Activated T-cell treated with anti-CD3 and anti-CD28 coated beads, Interleukin-2, amount 50 U/mL, for 24 hours (primary cell): ENCODE results near the gene SMARCD1.

Experiments used
- DNase-seq: peaks from one replicate; pipeline ENCODE4 v3.0.0-alpha.2; 2020
- H3K27ac Mint-ChIP-seq: 2 replicates; pipeline ENCODE4 v1.8.0; 2020; ENCODE audit warnings: mild to moderate bottlenecking, mixed read lengths
- H3K27me3 Mint-ChIP-seq: 2 replicates; pipeline ENCODE4 v1.8.0; 2020; ENCODE audit warnings: mixed read lengths
- H3K36me3 Mint-ChIP-seq: 2 replicates; pipeline ENCODE4 v1.8.0; 2020; ENCODE audit warnings: low read depth, mixed read lengths
- H3K4me1 Mint-ChIP-seq: 2 replicates; pipeline ENCODE4 v1.8.0; 2020; ENCODE audit warnings: low read depth, mixed read lengths
- H3K4me3 Mint-ChIP-seq: 2 replicates; pipeline ENCODE4 v1.8.0; 2020; ENCODE audit warnings: mild to moderate bottlenecking, moderate library complexity, mixed read lengths
- H3K9me3 Mint-ChIP-seq: 2 replicates; pipeline ENCODE4 v1.8.0; 2020; ENCODE audit warnings: mixed read lengths

Gene SMARCD1

DNA sequence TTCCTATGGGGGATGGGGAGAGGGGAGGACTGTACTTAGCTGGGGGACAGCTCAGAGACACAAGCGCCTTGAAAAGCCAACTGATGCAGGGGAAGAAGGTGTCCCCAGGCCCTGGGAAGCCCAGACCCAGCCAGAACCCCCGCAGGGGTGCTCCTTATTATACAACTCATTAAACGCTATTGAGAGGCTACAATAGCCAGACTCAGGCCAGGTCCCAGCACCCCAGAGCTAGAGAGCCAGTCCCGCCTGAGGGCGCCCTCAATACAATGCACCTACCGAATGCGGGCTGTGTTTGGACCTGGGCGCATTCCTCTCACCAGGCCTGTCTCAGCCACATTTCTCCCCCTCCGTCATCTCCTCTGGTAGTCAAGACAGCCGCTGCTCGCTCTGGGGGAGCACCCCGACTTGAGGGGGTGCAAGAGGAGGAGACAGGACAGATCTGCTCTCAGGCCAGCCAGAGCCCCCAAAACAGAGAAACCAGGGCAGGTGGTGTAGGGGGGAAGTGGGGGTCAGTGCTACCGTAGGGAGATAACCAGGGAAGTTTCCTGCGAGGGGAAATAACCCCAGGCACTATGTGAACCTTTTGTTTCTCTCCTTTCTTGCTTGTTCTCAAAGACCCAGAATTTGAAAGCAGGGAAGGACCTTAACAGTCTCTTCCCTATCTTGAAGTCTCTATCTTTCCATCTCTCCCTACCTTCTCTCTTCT lies 33.9 kb upstream of the SMARCD1 start:
- H3K27me3 Mint-ChIP-seq = peaks cover 55% of the 10 kb centered on the region
- H3K36me3 Mint-ChIP-seq = no peaks in the 10 kb centered on the region
- no peak for DNase-seq
- H3K27ac Mint-ChIP-seq = no peak overlapping the region
- H3K4me1 Mint-ChIP-seq = peaks cover 10% of the 10 kb centered on the region
- H3K9me3 Mint-ChIP-seq = no peaks in the 10 kb centered on the region
- H3K4me3 Mint-ChIP-seq = no peak overlapping the region

DNA sequence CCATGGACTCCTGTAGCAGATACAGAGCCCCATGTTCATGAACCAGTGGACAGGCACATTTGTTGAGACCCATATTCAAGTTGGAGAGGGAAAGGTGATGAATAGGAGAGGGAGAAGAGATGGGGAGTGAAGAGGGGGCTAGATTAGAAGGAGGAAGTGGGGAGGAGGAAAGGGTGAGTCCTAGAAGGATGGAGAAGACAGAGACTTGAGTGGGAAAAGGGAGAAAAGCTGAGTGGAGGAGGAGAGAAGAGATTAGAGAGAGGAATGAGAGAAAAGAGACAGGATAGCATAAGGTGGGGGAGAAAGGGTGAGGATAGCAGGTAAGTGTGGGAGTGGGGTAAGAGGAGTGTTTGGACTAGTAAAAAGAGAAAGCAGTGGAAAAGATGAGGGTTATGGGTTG lies 32.6 kb upstream of the SMARCD1 start:
- Mint-ChIP-seq H3K4me1 (peaks cover 19% of the 10 kb centered on the region), H3K27ac (no peak overlapping the region), H3K36me3 (no peaks in the 10 kb centered on the region), H3K9me3 (no peaks in the 10 kb centered on the region), H3K4me3 (no peak overlapping the region), H3K27me3 (peaks cover 64% of the 10 kb centered on the region)
- no peak for DNase-seq

DNA sequence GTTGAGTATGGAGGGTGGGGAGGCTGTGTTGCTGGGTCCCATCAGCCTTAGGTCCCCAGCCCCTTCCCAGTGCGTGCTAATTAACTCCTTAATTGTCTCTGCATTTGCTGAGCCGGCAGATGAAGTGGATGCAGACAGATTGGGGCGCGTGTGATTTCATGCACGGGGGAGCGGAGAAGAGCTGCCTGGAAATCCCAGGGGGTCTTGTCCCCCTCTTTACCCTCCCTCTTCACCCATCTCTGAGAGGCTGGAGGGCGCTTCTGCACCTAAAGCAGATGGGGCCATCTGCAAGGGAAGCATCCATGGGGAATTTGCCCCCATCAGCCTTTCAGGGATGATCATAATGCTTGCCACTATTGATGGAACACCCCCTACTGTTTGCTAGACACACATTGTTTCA lies 32.2 kb upstream of the SMARCD1 start:
- no peak overlapping the region for H3K27ac Mint-ChIP-seq
- H3K27me3 Mint-ChIP-seq = peaks cover 64% of the 10 kb centered on the region
- H3K9me3 Mint-ChIP-seq = no peaks in the 10 kb centered on the region
- peaks cover 19% of the 10 kb centered on the region for H3K4me1 Mint-ChIP-seq
- no peak for DNase-seq
- no peaks in the 10 kb centered on the region for H3K36me3 Mint-ChIP-seq
- H3K4me3 Mint-ChIP-seq = no peak overlapping the region

DNA sequence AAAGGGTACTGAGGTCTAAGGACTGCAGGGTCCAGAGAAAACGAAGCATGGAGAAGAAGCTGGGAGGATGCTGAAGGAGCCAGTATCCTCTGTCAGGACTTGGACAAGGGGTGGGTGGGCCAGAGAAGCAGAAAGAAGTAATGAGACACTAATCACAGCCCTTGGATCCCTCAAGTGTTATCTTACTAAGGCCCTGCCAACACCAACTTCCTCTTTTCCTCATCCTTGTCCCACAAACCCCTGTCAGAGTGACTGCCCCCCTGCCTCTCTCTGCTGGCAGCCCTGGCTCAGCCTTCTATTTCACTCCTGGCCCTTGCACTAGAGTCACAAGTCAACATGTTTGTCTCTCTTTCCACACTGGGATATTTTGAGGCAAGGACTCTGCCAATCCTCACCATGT lies 31.6 kb upstream of the SMARCD1 start:
- no peak for DNase-seq
- H3K27me3 Mint-ChIP-seq = peaks cover 65% of the 10 kb centered on the region
- H3K4me1 Mint-ChIP-seq = peaks cover 23% of the 10 kb centered on the region
- no peak overlapping the region for H3K27ac Mint-ChIP-seq
- H3K4me3 Mint-ChIP-seq = no peak overlapping the region
- H3K36me3 Mint-ChIP-seq = no peaks in the 10 kb centered on the region
- no peaks in the 10 kb centered on the region for H3K9me3 Mint-ChIP-seq

DNA sequence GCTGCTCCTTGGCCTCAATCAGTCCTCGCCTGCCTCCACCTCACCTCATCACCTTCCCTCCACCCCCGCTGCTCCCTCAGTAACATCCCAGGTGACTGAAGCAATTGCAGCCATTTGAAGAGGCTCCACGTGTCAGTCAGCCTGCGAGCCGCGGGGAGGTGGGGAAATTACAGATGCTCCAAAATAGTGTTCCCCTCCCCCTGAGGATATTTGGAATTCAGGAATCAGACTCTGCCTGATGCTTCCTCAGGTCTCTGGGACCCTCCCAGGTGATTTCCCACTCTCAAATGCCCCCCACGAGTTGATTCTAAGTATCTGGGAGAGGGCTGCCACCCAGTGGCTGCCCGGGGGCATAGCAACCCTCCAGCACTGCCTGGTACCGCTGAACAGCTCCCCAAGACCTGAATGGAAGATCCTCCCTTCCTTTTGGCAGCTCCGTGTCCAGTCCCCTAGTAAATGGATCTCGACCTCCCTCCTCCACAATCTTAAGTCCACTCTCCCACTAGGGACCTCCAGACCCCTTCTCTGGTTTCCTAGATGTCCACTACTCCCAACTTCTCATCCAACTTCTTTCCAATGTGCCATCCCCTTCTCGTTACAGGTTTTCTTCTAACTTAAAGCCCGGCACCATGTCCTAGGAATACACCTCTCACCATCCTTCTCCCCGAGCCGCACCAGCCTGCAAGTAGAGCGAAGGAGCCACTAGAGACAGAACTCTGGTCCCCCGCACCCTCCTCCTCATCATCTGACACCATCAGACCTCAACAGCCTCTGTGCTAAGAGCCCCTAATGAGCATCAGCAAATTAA lies 29.1 kb upstream of the SMARCD1 start:
- H3K27ac Mint-ChIP-seq = peak overlapping the region; percentile 71
- H3K4me1 Mint-ChIP-seq = peaks cover 42% of the 10 kb centered on the region
- peak; percentile 81 for DNase-seq
- peak overlapping the region; percentile 78 for H3K4me3 Mint-ChIP-seq
- H3K9me3 Mint-ChIP-seq = no peaks in the 10 kb centered on the region
- peaks cover 58% of the 10 kb centered on the region for H3K27me3 Mint-ChIP-seq
- H3K36me3 Mint-ChIP-seq = peaks cover 17% of the 10 kb centered on the region

DNA sequence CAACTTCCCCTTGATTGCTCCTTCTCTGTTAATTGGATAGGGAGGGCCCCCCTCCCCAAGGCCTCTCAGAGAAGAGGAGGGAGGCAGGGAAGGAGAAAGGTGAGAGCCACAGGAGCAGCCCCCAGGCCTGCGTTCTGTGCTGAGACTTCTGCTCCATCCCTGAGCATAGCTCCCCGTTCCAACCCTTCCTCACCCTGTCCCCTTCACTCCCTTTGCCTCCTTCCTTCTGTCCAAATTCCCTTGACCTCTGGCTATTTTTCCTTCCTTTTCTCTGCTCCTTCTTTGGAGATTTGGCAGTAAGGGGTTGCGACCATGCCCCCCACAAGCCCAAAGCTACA lies 28.5 kb upstream of the SMARCD1 start:
- Mint-ChIP-seq H3K9me3 (no peaks in the 10 kb centered on the region), H3K27ac (no peak overlapping the region), H3K36me3 (peaks cover 22% of the 10 kb centered on the region), H3K27me3 (peaks cover 53% of the 10 kb centered on the region), H3K4me3 (peak overlapping the region; percentile 78), H3K4me1 (peaks cover 43% of the 10 kb centered on the region)
- no peak for DNase-seq

DNA sequence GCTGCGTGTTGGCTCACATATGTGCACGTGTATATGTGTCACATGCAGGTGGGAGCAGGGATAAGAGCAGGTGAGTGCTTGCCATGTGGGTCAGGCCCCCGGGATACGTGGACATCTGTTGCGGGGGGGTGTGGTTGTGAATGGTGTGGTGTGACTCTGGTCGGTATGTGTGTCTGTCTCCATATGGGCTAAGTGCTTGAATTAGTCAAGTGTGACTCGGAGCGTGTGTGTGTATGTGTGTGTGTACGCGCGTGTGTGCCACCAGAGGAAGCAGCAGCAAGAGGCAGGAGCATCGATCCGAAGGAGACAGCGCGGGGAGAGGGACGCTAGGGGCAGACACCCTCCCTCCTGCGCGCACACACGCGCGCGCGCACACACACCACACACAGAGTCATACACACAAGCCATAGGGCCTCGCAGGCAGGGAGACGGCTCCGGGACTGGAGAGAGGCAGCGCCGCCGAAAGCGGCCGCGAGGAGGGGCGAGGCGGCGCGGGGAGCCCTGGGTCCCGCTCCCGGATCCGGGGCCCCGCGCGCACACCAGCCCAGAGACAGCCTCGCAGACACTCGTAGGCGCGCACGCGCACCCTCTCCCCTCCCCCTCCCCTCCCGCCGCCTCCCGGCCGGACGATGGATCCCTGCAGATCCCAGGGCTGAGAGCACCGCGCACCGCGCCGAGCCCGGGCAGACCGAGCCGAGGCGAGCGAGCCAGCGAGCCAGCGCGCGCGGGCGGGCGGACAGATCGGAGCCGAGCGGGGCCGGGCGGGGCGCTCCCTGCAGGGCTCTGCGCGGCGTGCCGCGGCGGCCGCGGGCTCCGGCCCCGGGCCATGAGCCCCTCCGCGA lies 27.9 kb upstream of the SMARCD1 start, which contains the start of gene ASIC1:
Gene ASIC1, plus strand, starts transcription at position 597 of the 842 bp plus-strand sequence. CDS start 1,171 bp downstream, outside the sequence.
- Mint-ChIP-seq H3K27me3 (peaks cover 46% of the 10 kb centered on the region), H3K4me1 (peaks cover 43% of the 10 kb centered on the region), H3K9me3 (no peaks in the 10 kb centered on the region), H3K27ac (peak within 1 kb of the TSS; percentile 51), H3K4me3 (peak within 1 kb of the TSS; percentile 78), H3K36me3 (peaks cover 26% of the 10 kb centered on the region)
- DNase-seq = peak; percentile 79

DNA sequence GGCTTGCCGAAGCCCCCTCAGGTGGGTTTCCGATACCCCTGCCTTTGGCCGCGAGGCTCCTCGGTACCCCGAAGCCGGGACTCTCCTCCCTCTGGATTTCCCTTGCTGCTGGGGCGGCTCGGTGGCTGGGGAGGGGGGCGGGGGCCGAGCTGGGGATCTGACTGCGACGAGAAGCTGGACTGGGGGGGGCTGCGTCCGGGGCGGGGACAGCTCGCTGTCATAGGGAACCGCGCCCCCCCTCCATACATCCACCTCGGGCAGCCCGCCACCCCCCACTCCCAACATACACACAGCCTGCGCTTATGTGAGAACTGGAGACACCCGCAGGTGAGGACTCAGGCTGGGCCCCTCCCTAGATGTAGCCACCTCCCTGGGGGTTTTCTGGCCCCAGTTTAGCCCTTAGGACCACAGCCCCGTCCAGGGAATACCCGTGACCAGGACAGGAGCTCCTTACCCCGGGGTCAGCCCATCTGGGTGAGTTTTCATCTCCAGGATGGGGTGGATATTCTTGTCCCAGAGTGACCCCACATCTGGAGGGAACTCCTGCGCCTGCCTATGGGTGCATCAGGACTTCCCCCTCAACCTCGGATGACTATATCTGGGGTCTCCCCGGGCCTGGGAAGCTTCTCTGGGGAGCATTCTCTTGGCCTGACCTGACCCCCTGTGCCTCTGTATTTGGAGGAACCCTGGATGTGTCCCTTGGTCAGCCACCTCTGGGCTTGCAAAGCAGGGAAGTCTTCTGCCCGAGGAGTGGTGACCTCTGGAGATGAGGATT lies 27.1 kb upstream of the SMARCD1 start:
- peak overlapping the region; percentile 73 for H3K4me3 Mint-ChIP-seq
- H3K27me3 Mint-ChIP-seq = peaks cover 38% of the 10 kb centered on the region
- peaks cover 43% of the 10 kb centered on the region for H3K4me1 Mint-ChIP-seq
- no peaks in the 10 kb centered on the region for H3K9me3 Mint-ChIP-seq
- peak; percentile 49 for DNase-seq
- peaks cover 26% of the 10 kb centered on the region for H3K36me3 Mint-ChIP-seq
- peak overlapping the region; percentile 50 for H3K27ac Mint-ChIP-seq

DNA sequence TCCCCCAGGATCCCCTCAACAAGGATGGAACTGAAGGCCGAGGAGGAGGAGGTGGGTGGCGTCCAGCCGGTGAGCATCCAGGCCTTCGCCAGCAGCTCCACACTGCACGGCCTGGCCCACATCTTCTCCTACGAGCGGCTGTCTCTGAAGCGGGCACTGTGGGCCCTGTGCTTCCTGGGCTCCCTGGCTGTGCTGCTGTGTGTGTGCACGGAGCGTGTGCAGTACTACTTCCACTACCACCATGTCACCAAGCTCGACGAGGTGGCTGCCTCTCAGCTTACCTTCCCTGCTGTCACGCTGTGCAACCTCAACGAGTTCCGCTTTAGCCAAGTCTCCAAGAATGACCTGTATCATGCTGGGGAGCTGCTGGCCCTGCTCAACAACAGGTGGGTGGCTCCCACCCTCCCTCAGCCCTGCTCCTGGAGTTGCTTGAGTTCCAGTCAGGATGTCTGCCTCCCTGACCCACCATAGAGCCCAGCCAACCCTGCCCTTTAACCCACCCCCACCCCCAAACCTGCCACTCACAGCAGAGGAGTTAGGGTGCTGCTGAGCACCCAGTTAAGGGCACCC lies 26.3 kb upstream of the SMARCD1 start:
- DNase-seq = peak; percentile 41
- H3K36me3 Mint-ChIP-seq = peaks cover 26% of the 10 kb centered on the region
- H3K9me3 Mint-ChIP-seq = no peaks in the 10 kb centered on the region
- H3K4me1 Mint-ChIP-seq = peaks cover 43% of the 10 kb centered on the region
- H3K27me3 Mint-ChIP-seq = peaks cover 30% of the 10 kb centered on the region
- H3K4me3 Mint-ChIP-seq = peak overlapping the region; percentile 73
- H3K27ac Mint-ChIP-seq = peak overlapping the region; percentile 89

DNA sequence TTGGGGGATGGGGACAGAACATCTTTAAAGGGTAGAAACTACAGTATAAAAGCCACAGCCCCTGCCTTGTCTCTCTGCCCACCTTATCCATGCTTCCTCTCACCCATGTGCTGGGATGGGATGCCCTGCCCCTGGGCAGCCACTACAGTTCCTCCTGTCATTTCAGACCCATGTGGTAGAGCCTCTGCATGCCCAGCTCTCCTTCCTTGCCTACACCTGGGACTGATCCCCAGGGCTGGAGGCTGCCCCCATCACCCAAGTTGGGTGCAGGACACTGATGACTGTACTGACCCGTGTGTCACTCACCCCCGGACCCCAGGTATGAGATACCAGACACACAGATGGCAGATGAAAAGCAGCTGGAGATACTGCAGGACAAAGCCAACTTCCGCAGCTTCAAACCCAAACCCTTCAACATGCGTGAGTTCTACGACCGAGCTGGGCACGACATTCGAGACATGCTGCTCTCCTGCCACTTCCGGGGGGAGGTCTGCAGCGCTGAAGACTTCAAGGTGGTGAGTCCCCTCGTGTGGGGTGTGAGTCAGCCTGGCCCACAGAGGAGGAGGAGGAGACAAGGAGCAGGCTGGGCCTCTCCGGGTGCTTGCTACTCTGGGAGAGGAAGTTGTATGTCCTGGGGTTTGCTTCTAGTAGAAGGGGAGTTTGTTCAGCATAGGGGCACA lies 25.6 kb upstream of the SMARCD1 start:
- peak; percentile 70 for DNase-seq
- Mint-ChIP-seq H3K9me3 (no peaks in the 10 kb centered on the region), H3K36me3 (peaks cover 26% of the 10 kb centered on the region), H3K4me1 (peaks cover 43% of the 10 kb centered on the region), H3K27me3 (peaks cover 29% of the 10 kb centered on the region), H3K27ac (peak overlapping the region; percentile 89), H3K4me3 (peak overlapping the region; percentile 73)

DNA sequence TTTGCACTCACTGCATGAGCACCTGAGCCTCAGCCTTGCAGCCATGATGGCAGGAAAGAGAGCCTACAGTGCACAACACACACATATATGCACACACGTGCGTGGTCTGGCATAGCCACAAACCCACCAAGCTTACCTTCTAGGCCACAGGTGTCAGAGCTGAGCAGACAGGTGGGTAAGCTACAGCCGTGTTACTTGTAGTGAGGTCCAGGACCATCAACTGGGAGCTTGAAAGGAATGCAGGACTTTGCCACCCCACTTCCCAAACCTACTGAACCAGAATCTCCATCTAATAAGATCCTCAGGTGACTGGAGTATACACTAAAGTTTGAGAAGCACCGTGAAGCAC lies 25.0 kb upstream of the SMARCD1 start:
- peaks cover 26% of the 10 kb centered on the region for H3K36me3 Mint-ChIP-seq
- peak overlapping the region; percentile 73 for H3K4me3 Mint-ChIP-seq
- DNase-seq = no peak
- peaks cover 43% of the 10 kb centered on the region for H3K4me1 Mint-ChIP-seq
- no peaks in the 10 kb centered on the region for H3K9me3 Mint-ChIP-seq
- H3K27ac Mint-ChIP-seq = peak overlapping the region; percentile 89
- H3K27me3 Mint-ChIP-seq = peaks cover 29% of the 10 kb centered on the region

DNA sequence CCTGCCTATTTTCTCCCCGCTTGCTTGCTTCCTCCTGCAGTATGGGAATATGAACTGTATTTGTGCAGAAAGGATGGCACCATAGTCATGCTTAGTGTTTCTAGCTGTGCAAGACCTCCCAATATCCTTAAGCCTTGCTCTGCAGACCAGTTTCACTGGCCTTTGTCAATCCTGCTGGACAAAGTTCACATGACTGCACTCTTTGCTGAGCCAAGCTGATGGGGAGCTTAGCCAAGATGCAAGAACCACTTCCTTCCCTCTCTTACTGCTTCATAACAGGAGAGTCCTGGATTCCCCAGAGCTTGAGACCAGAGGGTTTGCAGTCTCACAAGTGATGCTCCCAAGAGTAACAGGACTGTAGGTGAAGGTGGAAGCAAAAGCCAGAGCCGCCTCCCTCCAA lies 24.0 kb upstream of the SMARCD1 start:
- Mint-ChIP-seq H3K27ac (no peak overlapping the region), H3K4me1 (peaks cover 38% of the 10 kb centered on the region), H3K4me3 (no peak overlapping the region), H3K27me3 (peaks cover 27% of the 10 kb centered on the region), H3K36me3 (peaks cover 26% of the 10 kb centered on the region), H3K9me3 (no peaks in the 10 kb centered on the region)
- DNase-seq = no peak

DNA sequence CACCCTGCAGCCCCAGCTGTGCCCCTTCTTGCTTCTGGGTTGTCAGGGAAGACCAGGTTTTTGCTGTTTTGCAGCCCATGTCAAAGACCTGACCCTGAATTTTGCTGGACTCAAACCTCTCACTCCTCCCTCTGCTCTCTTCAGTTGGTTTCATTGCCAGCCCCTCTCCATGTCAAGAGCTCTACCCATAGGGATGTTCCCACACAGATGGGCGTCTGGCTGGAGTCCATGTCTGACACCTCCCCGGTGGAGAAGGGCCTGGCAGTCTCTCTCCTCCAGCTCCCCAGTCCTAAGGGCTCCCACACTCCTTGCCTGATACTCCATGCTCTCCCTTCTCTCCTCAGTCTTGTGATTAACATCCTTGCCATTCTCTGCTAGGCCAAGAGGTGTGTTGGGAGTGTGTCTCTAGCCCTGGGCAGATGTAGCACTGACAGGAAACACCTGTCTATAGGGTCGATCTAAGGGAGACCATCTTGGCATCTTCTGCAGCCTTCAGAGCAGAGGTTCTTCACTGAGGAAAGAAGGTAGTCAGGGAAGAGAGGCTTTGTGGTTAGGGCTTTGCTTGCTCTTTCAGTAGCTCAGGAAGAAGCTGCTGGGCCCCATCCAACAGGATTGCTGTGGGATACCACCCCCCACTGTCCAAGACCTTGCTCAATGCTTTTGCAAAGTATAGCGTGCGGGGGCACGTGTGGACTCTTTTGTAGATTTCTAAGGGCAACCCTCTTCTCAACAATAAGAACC lies 23.0 kb upstream of the SMARCD1 start:
- H3K4me3 Mint-ChIP-seq = no peak overlapping the region
- no peaks in the 10 kb centered on the region for H3K9me3 Mint-ChIP-seq
- H3K27ac Mint-ChIP-seq = no peak overlapping the region
- no peak for DNase-seq
- H3K27me3 Mint-ChIP-seq = peaks cover 17% of the 10 kb centered on the region
- peaks cover 29% of the 10 kb centered on the region for H3K4me1 Mint-ChIP-seq
- peaks cover 26% of the 10 kb centered on the region for H3K36me3 Mint-ChIP-seq
